Measurements from ENCODE around the gene EFS.
A peak's percentile ranks its signal among the peaks of the same experiment; 100 is the strongest.
"Not testable (repeated sequence)": the region's sequence is repeated elsewhere in the genome, so short reads cannot be mapped to it uniquely, and the experiment has no call there.

The EFS gene

DNA sequence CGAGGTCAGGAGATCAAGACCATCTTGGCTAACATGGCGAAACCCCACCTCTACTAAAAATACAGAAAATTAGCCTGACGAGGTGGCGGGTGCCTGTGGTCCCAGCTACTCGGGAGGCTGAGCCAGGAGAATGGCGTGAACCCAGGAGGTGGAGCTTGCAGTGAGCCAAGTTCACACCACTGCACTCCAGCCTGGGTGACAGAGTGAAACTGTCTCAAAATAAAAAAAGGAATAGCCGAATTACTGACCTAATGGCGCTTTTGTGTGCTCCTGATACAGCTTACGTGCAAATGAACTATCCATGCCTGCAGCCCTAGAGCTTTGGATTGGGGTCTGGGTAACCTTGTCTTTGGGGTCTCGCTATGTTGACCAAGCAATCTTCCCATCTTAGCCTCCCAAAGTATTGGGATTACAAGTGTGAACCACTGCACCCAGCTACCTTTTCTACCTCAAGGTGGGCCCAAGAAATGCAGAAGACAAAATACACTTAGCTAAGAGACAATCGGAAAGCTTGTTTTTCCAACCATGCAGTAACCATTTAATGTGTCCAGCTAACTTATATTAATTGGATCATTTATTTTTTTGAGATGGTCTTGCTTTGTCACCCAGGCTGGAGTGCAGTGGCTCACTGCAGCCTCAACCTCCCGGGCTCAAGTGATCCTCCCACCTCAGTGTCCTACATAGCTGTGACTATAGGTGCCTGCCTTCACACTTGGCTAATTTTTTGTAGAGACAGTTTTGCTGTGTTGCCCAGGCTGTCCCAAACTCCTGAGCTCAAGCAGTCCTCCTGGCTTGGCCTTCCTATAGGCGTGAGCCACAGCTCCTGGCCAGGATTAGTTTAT, 38.3 kb downstream of the EFS start:
- DNase-seq (ENCODE audit: low read depth): no peak

- not testable (repeated sequence) for DNase-seq (ENCODE audit: low read depth)
Observed at GRCh38 chr14:23325746-23326145, 39.2 kb downstream of the EFS start.

GRCh38 chr14:23324993-23325392, 40.0 kb downstream of the EFS start:
- no peak for DNase-seq (ENCODE audit: low read depth)

- no peak for DNase-seq (ENCODE audit: low read depth)
Observed at GRCh38 chr14:23324455-23324846, 40.5 kb downstream of the EFS start.

- no peak for DNase-seq (ENCODE audit: low read depth)
Observed at GRCh38 chr14:23323838-23324454, 41.0 kb downstream of the EFS start.

DNA sequence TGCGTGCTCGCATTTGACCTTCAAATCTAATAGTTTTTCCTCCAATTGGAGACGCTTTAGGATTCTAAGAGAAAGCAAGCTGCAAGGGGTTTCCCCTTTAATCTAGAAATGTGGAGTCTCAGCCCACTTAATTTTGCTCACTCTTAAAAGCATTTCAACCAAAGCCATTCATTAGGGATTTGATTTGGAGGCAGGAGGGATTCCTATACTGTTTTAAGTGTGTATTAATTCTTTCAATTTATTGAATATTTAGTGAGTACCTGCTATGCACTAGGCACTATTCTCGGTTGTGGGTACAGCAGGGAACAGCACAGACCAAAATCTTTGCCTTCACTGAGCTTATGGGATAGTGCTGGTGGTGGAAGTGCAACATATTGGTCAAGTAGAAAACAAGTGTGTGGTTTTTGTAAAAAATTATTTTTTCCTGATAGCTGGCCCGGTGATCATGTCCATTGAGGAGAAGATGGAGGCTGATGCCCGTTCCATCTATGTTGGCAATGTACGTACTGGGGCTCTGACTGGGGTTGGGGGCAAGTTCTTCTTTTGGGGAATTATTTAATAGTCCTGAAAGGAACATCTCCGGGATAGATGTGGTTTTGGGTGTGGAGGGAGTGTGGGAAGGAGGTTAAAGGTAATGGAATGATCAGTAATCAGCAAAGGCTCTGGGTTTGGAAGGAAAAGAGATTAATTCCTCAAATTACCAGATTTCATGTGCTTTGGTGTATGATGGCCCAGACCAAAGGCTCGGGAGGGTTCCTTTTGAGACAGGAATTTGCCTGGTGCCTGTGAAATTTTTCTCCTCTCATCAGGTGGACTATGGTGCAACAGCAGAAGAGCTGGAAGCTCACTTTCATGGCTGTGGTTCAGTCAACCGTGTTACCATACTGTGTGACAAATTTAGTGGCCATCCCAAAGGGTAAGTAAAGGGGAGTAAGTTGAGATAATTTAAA, 42.1 kb downstream of the EFS start:
- no peak for DNase-seq (ENCODE audit: low read depth)

DNA sequence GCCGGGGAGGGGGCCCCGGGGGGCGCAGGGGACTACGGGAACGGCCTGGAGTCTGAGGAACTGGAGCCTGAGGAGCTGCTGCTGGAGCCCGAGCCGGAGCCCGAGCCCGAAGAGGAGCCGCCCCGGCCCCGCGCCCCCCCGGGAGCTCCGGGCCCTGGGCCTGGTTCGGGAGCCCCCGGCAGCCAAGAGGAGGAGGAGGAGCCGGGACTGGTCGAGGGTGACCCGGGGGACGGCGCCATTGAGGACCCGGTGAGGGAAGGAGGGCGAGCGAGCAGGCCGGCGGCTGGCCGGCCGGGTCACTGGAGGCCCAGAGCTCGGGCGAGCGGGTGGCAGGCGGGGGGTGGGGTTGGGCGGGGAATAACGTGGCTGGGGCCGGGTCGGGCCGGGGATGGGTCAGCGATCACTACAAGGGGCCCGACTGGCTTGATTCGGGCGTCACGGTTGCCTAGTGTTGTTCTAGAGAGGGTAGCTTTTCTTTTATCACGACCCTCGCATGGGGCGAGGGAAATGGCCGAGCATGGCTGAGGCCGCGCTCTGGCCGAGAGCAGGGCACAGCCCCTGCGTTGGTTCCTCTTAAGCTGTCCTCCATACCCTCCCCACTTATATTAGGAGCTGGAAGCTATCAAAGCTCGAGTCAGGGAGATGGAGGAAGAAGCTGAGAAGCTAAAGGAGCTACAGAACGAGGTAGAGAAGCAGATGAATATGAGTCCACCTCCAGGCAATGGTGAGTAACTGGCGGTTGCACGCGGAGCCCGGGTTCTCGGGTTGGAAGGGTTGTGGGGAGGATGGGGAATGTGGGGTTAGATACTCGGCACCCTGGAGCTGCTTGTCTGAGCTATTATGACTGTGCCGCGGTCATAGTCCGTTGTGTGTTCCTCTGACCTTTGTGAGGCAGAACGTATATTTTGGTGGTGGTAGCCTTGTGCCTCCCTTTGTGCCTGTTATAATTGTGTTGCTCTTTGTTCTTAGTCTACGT, 43.1 kb downstream of the EFS start:
- DNase-seq (ENCODE audit: low read depth): no peak

DNA sequence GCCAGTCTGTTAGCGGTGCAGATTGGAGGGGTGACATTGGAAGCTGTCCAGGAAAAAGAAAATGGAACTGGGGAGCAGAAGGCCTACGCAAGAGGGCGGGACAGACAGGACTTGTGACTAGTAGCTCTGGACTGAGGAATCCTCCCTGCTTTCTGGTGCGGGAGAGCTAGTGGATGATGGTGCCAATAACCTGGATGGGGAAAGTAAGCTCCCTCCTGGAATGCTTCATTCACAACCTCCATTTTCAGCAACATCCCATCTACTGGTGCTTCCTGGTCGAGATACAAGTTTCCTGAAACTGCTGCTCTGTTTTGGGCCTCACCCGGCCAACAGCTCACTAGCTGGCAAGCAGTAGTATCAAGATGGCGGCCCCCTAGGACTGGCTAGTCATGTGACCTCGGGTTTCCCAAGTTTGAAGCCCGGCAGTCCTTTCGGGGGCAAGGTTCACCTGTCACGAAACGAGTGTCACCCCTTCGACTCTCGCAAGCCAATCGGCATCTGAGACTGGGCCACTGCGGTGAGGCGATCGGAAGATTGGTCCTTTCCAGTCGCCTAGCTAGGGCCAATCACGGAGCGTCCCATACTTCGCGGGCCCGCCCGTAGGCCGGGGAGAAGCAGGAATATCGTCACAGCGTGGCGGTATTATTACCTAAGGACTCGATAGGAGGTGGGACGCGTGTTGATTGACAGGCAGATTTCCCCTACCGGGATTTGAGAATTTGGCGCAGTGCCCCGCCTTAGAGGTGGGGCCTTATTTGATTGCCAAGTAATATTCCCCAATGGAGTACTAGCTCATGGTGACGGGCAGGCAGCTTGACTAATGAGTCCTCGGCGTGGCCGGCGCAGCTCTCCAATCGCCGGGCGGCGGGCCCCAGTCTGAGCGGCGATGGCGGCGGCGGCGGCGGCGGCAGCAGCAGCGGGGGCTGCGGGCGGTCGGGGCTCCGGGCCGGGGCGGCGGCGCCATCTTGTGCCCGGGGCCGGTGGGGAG, 44.1 kb downstream of the EFS start, which contains the start of gene PABPN1:
Gene PABPN1, plus strand, starts transcription at position 874 of the 988 bp plus-strand sequence. Its CDS starts 13 bp downstream, at position 887.
- DNase-seq (ENCODE audit: low read depth): peak; percentile 98

GRCh38 chr14:23319746-23320583, 45.0 kb downstream of the EFS start:
- DNase-seq (ENCODE audit: low read depth): no peak

DNA sequence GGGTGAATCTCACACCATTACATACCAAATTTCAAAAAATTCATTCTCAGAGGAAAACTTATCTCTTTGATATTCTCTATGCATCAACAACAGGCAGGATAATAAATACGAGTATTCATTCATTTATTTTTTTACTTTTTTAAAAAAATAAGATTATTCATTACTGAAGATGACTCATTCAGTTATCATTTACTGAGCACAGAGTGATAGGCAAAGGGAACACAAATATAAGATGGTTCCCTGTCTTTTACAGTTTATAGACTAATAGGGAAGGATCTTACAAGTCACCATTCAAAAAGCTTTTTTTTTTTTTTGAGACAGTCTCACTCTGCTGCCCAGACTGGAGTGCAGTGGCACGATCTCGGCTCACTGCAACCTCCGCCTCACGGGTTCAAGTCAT, 48.7 kb downstream of the EFS start:
- DNase-seq (ENCODE audit: low read depth): no peak

DNA sequence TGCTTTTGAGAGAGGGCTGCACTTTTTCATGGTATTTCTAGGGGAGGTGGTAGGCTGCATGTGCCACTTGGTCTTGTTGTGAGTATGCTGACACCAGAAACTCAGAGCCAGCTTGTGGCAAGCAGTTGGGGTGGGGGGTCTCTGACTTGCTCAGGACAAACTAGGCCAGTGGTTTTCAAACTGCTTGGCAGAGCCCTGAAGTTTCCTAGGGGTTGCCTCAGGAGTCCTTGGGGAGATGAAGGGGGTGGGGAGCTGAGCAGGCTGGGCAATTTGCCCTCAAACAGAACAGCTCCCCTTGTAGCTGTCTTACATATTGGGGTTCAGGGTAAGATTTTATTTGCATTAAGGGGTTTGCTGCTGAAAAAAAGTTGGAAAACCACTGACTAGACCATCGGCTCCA, 54.4 kb downstream of the EFS start:
- no peak for DNase-seq (ENCODE audit: low read depth)

DNA sequence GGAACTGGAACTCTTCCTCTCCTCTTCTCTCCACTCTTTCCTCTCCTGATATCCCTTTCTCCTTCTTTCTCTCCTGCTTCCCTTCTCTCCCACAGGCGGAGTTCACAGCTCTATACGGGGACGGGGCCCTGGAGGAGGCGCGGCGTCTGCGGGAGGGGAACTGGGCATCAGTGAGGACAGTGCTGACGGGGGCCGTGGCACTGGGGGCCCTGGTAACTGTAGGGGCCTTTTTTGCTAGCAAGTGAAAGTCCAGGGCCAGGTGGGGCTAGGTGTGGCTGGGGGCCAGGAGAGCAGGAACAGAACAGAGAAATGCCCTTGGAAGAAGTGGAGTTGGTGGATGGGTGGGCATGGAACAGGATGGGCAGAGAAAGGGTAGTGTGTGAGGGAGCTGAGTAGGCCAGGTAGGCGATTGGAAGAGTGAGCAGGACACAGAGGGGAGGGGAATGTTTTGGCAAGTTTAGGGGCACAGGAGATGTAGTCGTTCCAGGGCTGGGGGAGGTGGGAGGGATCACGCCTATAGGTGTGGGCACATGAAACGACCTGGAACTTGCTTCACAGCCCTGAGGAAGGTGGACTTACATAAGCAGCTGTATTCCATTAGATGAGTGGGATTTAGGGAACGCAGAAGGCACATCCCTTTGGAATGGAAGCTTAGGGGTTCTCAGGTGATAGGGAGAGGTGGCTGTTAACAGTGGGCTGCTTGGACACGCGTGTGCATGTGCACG, 56.1 kb downstream of the EFS start:
- no peak for DNase-seq (ENCODE audit: low read depth)

GRCh38 chr14:23307687-23308644, 57.0 kb downstream of the EFS start:
- no peak for DNase-seq (ENCODE audit: low read depth)

DNA sequence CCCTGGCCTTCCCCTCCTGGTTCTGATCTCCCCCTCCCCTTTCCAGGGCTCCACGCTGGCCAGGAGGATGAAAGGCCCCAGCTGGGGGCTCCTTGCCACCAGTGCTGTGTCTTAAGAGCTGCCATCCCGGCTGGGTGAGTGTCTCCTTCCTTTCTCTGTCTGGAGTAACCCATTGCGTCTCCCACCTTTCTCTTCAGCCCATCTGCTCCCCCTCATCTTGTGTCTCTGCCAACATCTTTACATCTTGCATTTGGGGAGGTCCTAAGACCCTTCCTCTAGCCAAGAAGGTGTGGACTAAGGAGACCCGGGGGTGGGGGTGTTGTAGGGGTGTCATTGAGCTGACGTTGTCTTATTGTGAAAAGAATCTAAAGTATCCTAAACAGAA, 57.8 kb downstream of the EFS start:
- no peak for DNase-seq (ENCODE audit: low read depth)

- DNase-seq (ENCODE audit: low read depth): peak; percentile 49
Observed at GRCh38 chr14:23306412-23307145, 58.4 kb downstream of the EFS start, which contains the start of gene BCL2L2. Gene BCL2L2, plus strand, starts transcription at chr14:23306833. Its CDS starts 935 bp downstream, at chr14:23307768.
